Measurements from ENCODE around the gene PHF21B. TPM values are rescaled to one million over a fixed set of nuclear protein-coding genes. Genes with fewer than 3 reads are reported as not detected.

Gene PHF21B
- total and polyA plus RNA-seq, 12 donors, result 0.07 to 0.98 (median 0.50) TPM; not detected in 4

GRCh38 chr22:44944883-44945601, 64.8 kb downstream of the PHF21B start:
- ATAC-seq (no peak), DNase-seq (no peak)
- no peaks in the 10 kb centered on the region for H3K36me3 ChIP-seq
- no peak for TF ChIP-seq CTCF (IDR thresholded peaks at IDR 0.05)
- intact Hi-C loops (cut with DNase I), result no loop called here
- H3K27ac ChIP-seq, result no peak overlapping the region
- 61 to 68% methylated on average over 20 of the region's 20 CpGs for WGBS, 2 donors
- H3K9me3 ChIP-seq, result no peaks in the 10 kb centered on the region
- H3K27me3 ChIP-seq, result peaks cover 0 to 29% (median 7%) of the 10 kb centered on the region in 7 donors
- H3K4me1 ChIP-seq, result no peaks in the 10 kb centered on the region
- H3K4me3 ChIP-seq, result no peak overlapping the region

GRCh38 chr22:44943701-44944324, 66.0 kb downstream of the PHF21B start:
- intact Hi-C loops (cut with DNase I), result no loop called here
- H3K36me3 ChIP-seq, result no peaks in the 10 kb centered on the region
- H3K4me3 ChIP-seq, result no peak overlapping the region
- H3K27ac ChIP-seq, result no peak overlapping the region
- H3K4me1 ChIP-seq, result no peaks in the 10 kb centered on the region
- no peaks in the 10 kb centered on the region for H3K9me3 ChIP-seq
- 85 to 87% methylated on average over 17 of the region's 17 CpGs for WGBS, 2 donors
- DNase-seq (no peak), ATAC-seq (no peak)
- peaks cover 0 to 34% (median 7%) of the 10 kb centered on the region in 7 donors for H3K27me3 ChIP-seq
- no peak for TF ChIP-seq CTCF (IDR thresholded peaks at IDR 0.05)

- Histone ChIP-seq H3K4me1 (no peaks in the 10 kb centered on the region), H3K9me3 (no peaks in the 10 kb centered on the region), H3K36me3 (no peaks in the 10 kb centered on the region), H3K27ac (no peak overlapping the region), H3K4me3 (no peak overlapping the region), H3K27me3 (peaks cover 0 to 34% (median 7%) of the 10 kb centered on the region in 7 donors)
- 81 to 83% methylated on average over 23 of the region's 23 CpGs for WGBS, 2 donors
- intact Hi-C loops (cut with DNase I), result no loop called here
- no peak for ATAC-seq
- DNase-seq, result no peak
- TF ChIP-seq CTCF (IDR thresholded peaks at IDR 0.05), result no peak
These were observed 66.7 kb downstream of the PHF21B start for GRCh38 chr22:44942979-44943700.

- ATAC-seq (no peak), DNase-seq (no peak)
- H3K9me3 ChIP-seq, result no peaks in the 10 kb centered on the region
- no peaks in the 10 kb centered on the region for H3K4me1 ChIP-seq
- no peak overlapping the region for H3K4me3 ChIP-seq
- no peaks in the 10 kb centered on the region for H3K36me3 ChIP-seq
- WGBS, 2 donors, result 69 to 76% methylated on average over 7 of the region's 7 CpGs
- TF ChIP-seq CTCF (IDR thresholded peaks at IDR 0.05), result no peak
- intact Hi-C loops (cut with DNase I), result no loop called here
- no peak overlapping the region for H3K27ac ChIP-seq
- peaks cover 0 to 34% (median 7%) of the 10 kb centered on the region in 7 donors for H3K27me3 ChIP-seq
These were observed 67.7 kb downstream of the PHF21B start for GRCh38 chr22:44942056-44942455.

Measured in heart right ventricle (tissue), 16 donors.